WTC11 (cell line): ENCODE data around the gene TTC28. TPM values are rescaled to one million over a fixed set of nuclear protein-coding genes. Genes with fewer than 3 reads are reported as not detected.

Experiments used
- ATAC-seq: fragments of 200-7000 bp; cut with Tn5 transposase; 2 replicates; pipeline ENCODE4 v1.10.0; 2021; ENCODE audit warnings: mild to moderate bottlenecking, moderate library complexity
- CTCF ChIA-PET: fragments of 300-600 bp; sonication (Branson Sonifier 250); formaldehyde crosslinking; loops from one replicate; lab custom pipeline; 2021; ENCODE audit warnings: antibody characterized with exemption; lab: Charles Lee
- POLR2A ChIA-PET: fragments of 350-600 bp; sonication (Branson Sonifier 250); formaldehyde crosslinking; loops from one replicate; lab custom pipeline; 2021; ENCODE audit warnings: antibody characterized with exemption; lab: Charles Lee
- DNase-seq: peaks from one replicate; pipeline ENCODE4 v3.0.0; 2021; ENCODE audit warnings: low spot score
- H3K27ac Mint-ChIP-seq: 2 replicates; pipeline ENCODE4 v1.8.0; 2021; ENCODE audit warnings: mixed read lengths
- H3K27me3 Mint-ChIP-seq: 2 replicates; pipeline ENCODE4 v1.8.0; 2021; ENCODE audit warnings: low read depth, mild to moderate bottlenecking, moderate library complexity, mixed read lengths
- H3K36me3 Mint-ChIP-seq: 2 replicates; pipeline ENCODE4 v1.8.0; 2021; ENCODE audit warnings: mixed read lengths
- H3K4me1 Mint-ChIP-seq: 2 replicates; pipeline ENCODE4 v1.8.0; 2022; ENCODE audit warnings: mixed read lengths
- H3K4me3 Mint-ChIP-seq: 2 replicates; pipeline ENCODE4 v1.8.0; 2021; ENCODE audit warnings: mild to moderate bottlenecking, moderate library complexity, mixed read lengths
- H3K9me3 Mint-ChIP-seq: 2 replicates; pipeline ENCODE4 v1.8.0; 2021; ENCODE audit warnings: mixed read lengths
- E2F5 ChIP-seq: sonication (generic); formaldehyde crosslinking; IDR thresholded peaks from 2 replicates; pipeline ENCODE4 v1.8.1; 2022; ENCODE audit warnings: mild to moderate bottlenecking, moderate library complexity, missing genetic modification reagents
- EMX1 ChIP-seq: fragments of 250-450 bp; sonication (Bioruptor Pico); IDR thresholded peaks from 2 replicates; pipeline ENCODE4 v1.8.0; 2021; ENCODE audit warnings: mild to moderate bottlenecking
- ETV6 ChIP-seq: sonication (generic); formaldehyde crosslinking; IDR thresholded peaks from 2 replicates; pipeline ENCODE4 v1.8.1; 2022; ENCODE audit warnings: mild to moderate bottlenecking, missing genetic modification reagents
- FOXP1 ChIP-seq: sonication (generic); formaldehyde crosslinking; IDR thresholded peaks from 2 replicates; pipeline ENCODE4 v1.8.0; 2022; ENCODE audit warnings: missing genetic modification reagents, mild to moderate bottlenecking, moderate library complexity, borderline replicate concordance
- GTF2I ChIP-seq: fragments of 250-450 bp; sonication (Bioruptor Pico); conservative IDR thresholded peaks from 2 replicates; pipeline ENCODE4 v1.4.0; 2021; ENCODE audit warnings: mild to moderate bottlenecking
- MXD4 ChIP-seq: fragments of 250-450 bp; sonication (Bioruptor Pico); IDR thresholded peaks from 2 replicates; pipeline ENCODE4 v1.8.0; 2021; ENCODE audit warnings: mild to moderate bottlenecking, moderate library complexity, borderline replicate concordance
- NFYB ChIP-seq: sonication (generic); formaldehyde crosslinking; conservative IDR thresholded peaks from 2 replicates; pipeline ENCODE4 v1.8.0; 2022; ENCODE audit warnings: low read depth, missing genetic modification reagents
- OVOL2 ChIP-seq: fragments of 250-450 bp; sonication (Bioruptor Pico); IDR thresholded peaks from 2 replicates; pipeline ENCODE4 v1.9.0; 2021; ENCODE audit warnings: mild to moderate bottlenecking, borderline replicate concordance
- SMAD3 ChIP-seq: sonication (generic); formaldehyde crosslinking; IDR thresholded peaks from 2 replicates; pipeline ENCODE4 v1.8.0; 2022; ENCODE audit warnings: missing genetic modification reagents, mild to moderate bottlenecking, borderline replicate concordance
- SOX15 ChIP-seq: fragments of 250-450 bp; sonication (Bioruptor Pico); IDR thresholded peaks from 2 replicates; pipeline ENCODE4 v1.9.0; 2021; ENCODE audit warnings: mild to moderate bottlenecking
- STAT6 ChIP-seq: sonication (generic); formaldehyde crosslinking; conservative IDR thresholded peaks from 2 replicates; pipeline ENCODE4 v1.8.1; 2023; ENCODE audit warnings: mild to moderate bottlenecking, low read depth, missing genetic modification reagents, moderate library complexity
- TEAD4 ChIP-seq: sonication (generic); formaldehyde crosslinking; IDR thresholded peaks from 2 replicates; pipeline ENCODE4 v1.8.0; 2022; ENCODE audit warnings: mild to moderate bottlenecking, missing genetic modification reagents
- TP53 ChIP-seq: sonication (generic); formaldehyde crosslinking; IDR thresholded peaks from 2 replicates; pipeline ENCODE4 v1.8.1; 2023; ENCODE audit warnings: mild to moderate bottlenecking, missing genetic modification reagents
- ZNF138 ChIP-seq: sonication (generic); formaldehyde crosslinking; conservative IDR thresholded peaks from 2 replicates; pipeline ENCODE4 v1.8.1; 2022; ENCODE audit warnings: mild to moderate bottlenecking, moderate library complexity, missing genetic modification reagents
- ZNF232 ChIP-seq: sonication (generic); formaldehyde crosslinking; IDR thresholded peaks from 2 replicates; pipeline ENCODE4 v1.8.0; 2022; ENCODE audit warnings: mild to moderate bottlenecking, missing genetic modification reagents
- ZNF317 ChIP-seq: sonication (generic); formaldehyde crosslinking; IDR thresholded peaks from 2 replicates; pipeline ENCODE4 v1.8.1; 2023; ENCODE audit warnings: low read depth, mild to moderate bottlenecking, moderate library complexity, missing genetic modification reagents, borderline replicate concordance
- ZNF671 ChIP-seq: fragments of 250-450 bp; sonication (Bioruptor Pico); IDR thresholded peaks from 2 replicates; pipeline ENCODE4 v1.8.0; 2021; ENCODE audit warnings: mild to moderate bottlenecking
- total RNA-seq: library from RNA; stranded (reverse); gene quantifications from 3 replicates; pipeline ENCODE4 v1.2.3, GENCODE V29; 2021
- TF ChIP-seq, protein P1 (sequence below): fragments of 250-450 bp; sonication (Bioruptor Pico); IDR thresholded peaks from 2 replicates; pipeline ENCODE4 v2.1.2; 2022; ENCODE audit warnings: mild to moderate bottlenecking, moderate library complexity
- TF ChIP-seq, protein P2 (sequence below): sonication (generic); formaldehyde crosslinking; IDR thresholded peaks from 2 replicates; pipeline ENCODE4 v1.8.0; 2023; ENCODE audit warnings: missing genetic modification reagents

Gene TTC28
- total RNA-seq, 1 experiment from 2014 or later, result 13.0 TPM

DNA sequence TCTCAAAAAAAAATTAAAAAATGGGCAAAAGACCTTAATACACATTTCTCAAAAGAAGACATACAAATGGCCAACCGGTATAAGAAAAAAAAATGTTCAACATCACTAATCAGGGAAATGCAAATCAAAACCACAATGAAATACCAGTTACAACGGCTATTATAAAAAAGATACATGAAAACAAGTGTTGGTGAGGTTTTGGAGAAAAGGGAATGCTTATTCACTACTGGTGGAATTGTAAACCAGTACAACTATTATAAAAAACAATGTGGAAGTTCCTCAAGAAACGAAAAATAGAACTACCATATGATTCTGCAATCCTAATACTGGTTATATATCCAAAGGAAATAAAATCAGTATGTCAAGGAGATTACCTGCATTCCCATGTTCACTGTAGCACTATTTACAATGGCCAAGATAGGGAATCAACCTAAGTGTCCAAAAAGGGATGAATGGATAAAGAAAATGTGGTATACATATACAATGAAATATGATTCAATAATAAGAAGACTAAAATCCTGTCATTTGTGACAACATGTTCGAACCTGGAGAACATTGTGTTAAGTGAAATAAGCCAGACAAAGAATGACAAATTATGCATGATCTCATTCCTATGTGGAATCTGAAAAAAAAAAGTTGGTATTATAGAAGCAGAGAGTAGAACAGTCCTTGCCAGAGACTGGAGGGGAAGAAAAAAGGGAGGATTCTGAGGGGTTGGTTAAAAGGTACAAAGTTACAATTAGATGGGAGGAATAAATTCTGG lies 503.7 kb downstream of the TTC28 start (continued):
- TF ChIP-seq, protein P1, sequence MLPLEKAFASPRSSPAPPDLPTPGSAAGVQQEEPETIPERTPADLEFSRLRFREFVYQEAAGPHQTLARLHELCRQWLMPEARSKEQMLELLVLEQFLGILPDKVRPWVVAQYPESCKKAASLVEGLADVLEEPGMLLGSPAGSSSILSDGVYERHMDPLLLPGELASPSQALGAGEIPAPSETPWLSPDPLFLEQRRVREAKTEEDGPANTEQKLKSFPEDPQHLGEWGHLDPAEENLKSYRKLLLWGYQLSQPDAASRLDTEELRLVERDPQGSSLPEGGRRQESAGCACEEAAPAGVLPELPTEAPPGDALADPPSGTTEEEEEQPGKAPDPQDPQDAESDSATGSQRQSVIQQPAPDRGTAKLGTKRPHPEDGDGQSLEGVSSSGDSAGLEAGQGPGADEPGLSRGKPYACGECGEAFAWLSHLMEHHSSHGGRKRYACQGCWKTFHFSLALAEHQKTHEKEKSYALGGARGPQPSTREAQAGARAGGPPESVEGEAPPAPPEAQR (CRISPR knock-in tag), result no peak
- no peak for TF ChIP-seq OVOL2 (CRISPR knock-in tag)
- no peak for TF ChIP-seq SOX15 (CRISPR knock-in tag)
- TF ChIP-seq STAT6 (CRISPR knock-in tag), result no peak

- TF ChIP-seq GTF2I (CRISPR knock-in tag), result no peak
- no peak for TF ChIP-seq EMX1
- TF ChIP-seq, protein P2, sequence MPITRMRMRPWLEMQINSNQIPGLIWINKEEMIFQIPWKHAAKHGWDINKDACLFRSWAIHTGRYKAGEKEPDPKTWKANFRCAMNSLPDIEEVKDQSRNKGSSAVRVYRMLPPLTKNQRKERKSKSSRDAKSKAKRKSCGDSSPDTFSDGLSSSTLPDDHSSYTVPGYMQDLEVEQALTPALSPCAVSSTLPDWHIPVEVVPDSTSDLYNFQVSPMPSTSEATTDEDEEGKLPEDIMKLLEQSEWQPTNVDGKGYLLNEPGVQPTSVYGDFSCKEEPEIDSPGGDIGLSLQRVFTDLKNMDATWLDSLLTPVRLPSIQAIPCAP (CRISPR knock-in tag), result no peak
- TF ChIP-seq ZNF317 (CRISPR knock-in tag), result no peak
- TF ChIP-seq ZNF671 (CRISPR knock-in tag), result no peak
- no peak for TF ChIP-seq ETV6
- TF ChIP-seq E2F5 (CRISPR knock-in tag), result no peak
- Mint-ChIP-seq H3K27me3 (no peaks in the 10 kb centered on the region), H3K4me3 (no peak overlapping the region), H3K4me1 (0 out of 2 replicates have a peak, but pooled peaks cover 5% of the 10 kb centered on the region), H3K9me3 (no peaks in the 10 kb centered on the region), H3K27ac (no peak overlapping the region), H3K36me3 (no peaks in the 10 kb centered on the region; the same call in 1 of the 2 replicates)
- DNase-seq, result no peak
- ChIA-PET CTCF (no interaction called here), POLR2A (no interaction called here)
- no peak for ATAC-seq
Measured at GRCh38 chr22:28174509-28174908, 505.1 kb downstream of the TTC28 start.

GRCh38 chr22:28172892-28173670 lies 506.6 kb downstream of the TTC28 start:
- H3K36me3 Mint-ChIP-seq, result peaks cover 4% of the 10 kb centered on the region; the same call in 1 of the 2 replicates
- POLR2A ChIA-PET, result no interaction called here
- peaks cover 5% of the 10 kb centered on the region for H3K9me3 Mint-ChIP-seq
- H3K4me3 Mint-ChIP-seq, result no peak overlapping the region
- CTCF ChIA-PET, result no interaction called here
- ATAC-seq, result no peak
- TF ChIP-seq ZNF138 (CRISPR knock-in tag), result no peak
- no peak for TF ChIP-seq MXD4 (CRISPR knock-in tag)
- TF ChIP-seq, all 79 proteins: peak for 0
- DNase-seq, result no peak
- H3K27me3 Mint-ChIP-seq, result no peaks in the 10 kb centered on the region
- H3K27ac Mint-ChIP-seq, result no peak overlapping the region
- 0 out of 2 replicates have a peak, but pooled peaks cover 5% of the 10 kb centered on the region for H3K4me1 Mint-ChIP-seq

- ChIA-PET POLR2A (no interaction called here), CTCF (no interaction called here)
- Mint-ChIP-seq H3K27ac (no peak overlapping the region), H3K36me3 (peaks cover 9% of the 10 kb centered on the region; the same call in 1 of the 2 replicates), H3K4me3 (no peak overlapping the region), H3K9me3 (peaks cover 18% of the 10 kb centered on the region), H3K4me1 (0 out of 2 replicates have a peak, but pooled peaks cover 5% of the 10 kb centered on the region), H3K27me3 (no peaks in the 10 kb centered on the region)
- ATAC-seq (no peak), DNase-seq (no peak)
- no peak for TF ChIP-seq SMAD3 (CRISPR knock-in tag)
- TF ChIP-seq, protein P2 (CRISPR knock-in tag), result no peak
- TF ChIP-seq ZNF232, result no peak
- no peak for TF ChIP-seq FOXP1 (CRISPR knock-in tag)
- no peak for TF ChIP-seq E2F5 (CRISPR knock-in tag)
- no peak for TF ChIP-seq TEAD4 (CRISPR knock-in tag)
- TF ChIP-seq TP53, result no peak
- TF ChIP-seq NFYB (CRISPR knock-in tag), result no peak
Measured at GRCh38 chr22:28171712-28172111, 507.9 kb downstream of the TTC28 start.
